IMR-90 (cell line): ENCODE results near the gene TOB2. TPM values are rescaled to one million over a fixed set of nuclear protein-coding genes. Genes with fewer than 3 reads are reported as not detected.

Experiments used
- ATAC-seq: fragments of 200-7000 bp; cut with Tn5 transposase; 2 replicates; pipeline ENCODE4 v1.9.1; 2020; ENCODE audit warnings: low read depth, mild to moderate bottlenecking, moderate library complexity
- BruUV-seq: library from RNA; stranded (reverse); fragments of 400-500 nt; replicated peaks from 2 replicates; lab custom pipeline; 2021; lab: Mats Ljungman, UMichigan
- CTCF ChIA-PET: fragments of 300-600 bp; formaldehyde crosslinking; extraction: SDS; loops from one replicate; lab custom pipeline; 2021; ENCODE audit warnings: antibody characterized with exemption; lab: Yijun Ruan, JAX
- POLR2A ChIA-PET: fragments of 300-600 bp; sonication (Branson Sonifier 250); formaldehyde crosslinking; loops from one replicate; lab custom pipeline; 2022; ENCODE audit warnings: antibody characterized with exemption; ENCODE audit not compliant: unreplicated experiment; lab: Charles Lee
- DNase-seq: peaks from one replicate; pipeline ENCODE4 v3.0.0; 2013
- H2AFZ ChIP-seq: replicated peaks from 2 replicates; pipeline ENCODE3; 2013; ENCODE audit warnings: low read length, mild to moderate bottlenecking; ENCODE audit not compliant: poor library complexity
- H2AK5ac ChIP-seq: 2 replicates; pipeline ENCODE4 v1.6.1; 2013; ENCODE audit warnings: low read depth, low read length, inconsistent platforms
- H2AK9ac ChIP-seq: replicated peaks from 2 replicates; pipeline ENCODE3; 2013; ENCODE audit warnings: mild to moderate bottlenecking, low read depth, low read length, moderate library complexity; ENCODE audit not compliant: poor library complexity
- H2BK120ac ChIP-seq: 2 replicates; pipeline ENCODE4 v1.6.1; 2013; ENCODE audit warnings: low read depth, low read length, inconsistent platforms
- H2BK15ac ChIP-seq: 3 replicates; pipeline ENCODE4 v1.6.1; 2013; ENCODE audit warnings: low read depth, low read length, inconsistent platforms
- H2BK20ac ChIP-seq: 2 replicates; pipeline ENCODE4 v1.6.1; 2013; ENCODE audit warnings: low read depth, mild to moderate bottlenecking, inconsistent platforms, low read length, moderate library complexity
- H2BK5ac ChIP-seq: 2 replicates; pipeline ENCODE4 v1.6.1; 2013; ENCODE audit warnings: mild to moderate bottlenecking, low read depth, low read length, inconsistent platforms; ENCODE audit not compliant: poor library complexity, severe bottlenecking
- H3K14ac ChIP-seq: replicated peaks from 2 replicates; pipeline ENCODE4 v1.6.1; 2013; ENCODE audit warnings: low read depth, low read length, inconsistent platforms
- H3K18ac ChIP-seq: 2 replicates; pipeline ENCODE4 v1.6.1; 2013; ENCODE audit warnings: low read depth, low read length, control low read depth
- H3K23ac ChIP-seq: 2 replicates; pipeline ENCODE4 v1.6.1; 2013; ENCODE audit warnings: low read depth, low read length, inconsistent platforms
- H3K27ac ChIP-seq: 2 replicates; pipeline ENCODE4 v1.5.1; 2013; ENCODE audit warnings: mild to moderate bottlenecking, control low read depth, low read length; ENCODE audit not compliant: insufficient read depth
- H3K27me3 ChIP-seq: 2 replicates; pipeline ENCODE4 v1.6.1; 2013; ENCODE audit warnings: low read length; ENCODE audit not compliant: control insufficient read depth, insufficient read depth
- H3K36me3 ChIP-seq: 2 replicates; pipeline ENCODE4 v1.6.1; 2013; ENCODE audit warnings: low read length, mixed read lengths; ENCODE audit not compliant: control insufficient read depth, insufficient read depth
- H3K4ac ChIP-seq: 2 replicates; pipeline ENCODE4 v1.6.1; 2013; ENCODE audit warnings: low read depth, low read length, inconsistent platforms
- H3K4me1 ChIP-seq: 2 replicates; pipeline ENCODE4 v1.6.1; 2013; ENCODE audit warnings: low read length, mixed read lengths; ENCODE audit not compliant: control insufficient read depth, insufficient read depth
- H3K4me2 ChIP-seq: 2 replicates; pipeline ENCODE4 v1.6.1; 2013; ENCODE audit warnings: low read depth, mild to moderate bottlenecking, control low read depth, low read length, moderate library complexity
- H3K4me3 ChIP-seq: 2 replicates; pipeline ENCODE4 v1.5.1; 2013; ENCODE audit warnings: low read depth, mild to moderate bottlenecking, control low read depth, low read length, moderate library complexity; ENCODE audit not compliant: insufficient read depth
- H3K56ac ChIP-seq: 2 replicates; pipeline ENCODE4 v1.6.1; 2013; ENCODE audit warnings: low read length, inconsistent platforms; ENCODE audit not compliant: insufficient read depth; ENCODE audit errors: extremely low read depth
- H3K79me1 ChIP-seq, 2 experiments: 2 replicates each; pipeline ENCODE4 v1.6.1; 2013; ENCODE audit warnings: low read length in 2 of 2, inconsistent platforms in 1 of 2, low read depth in 1 of 2
- H3K9ac ChIP-seq: 2 replicates; pipeline ENCODE4 v1.6.1; 2013; ENCODE audit warnings: low read depth, low read length, control low read depth
- H3K9me1 ChIP-seq: 2 replicates; pipeline ENCODE4 v1.6.1; 2013; ENCODE audit warnings: low read length, inconsistent platforms; ENCODE audit not compliant: insufficient read depth
- H3K9me3 ChIP-seq: 2 replicates; pipeline ENCODE4 v1.6.1; 2013; ENCODE audit warnings: low read length; ENCODE audit not compliant: control insufficient read depth, insufficient read depth
- H4K20me1 ChIP-seq: 2 replicates; pipeline ENCODE4 v1.6.1; 2013; ENCODE audit warnings: low read length, inconsistent platforms; ENCODE audit not compliant: insufficient read depth
- H4K5ac ChIP-seq: 2 replicates; pipeline ENCODE4 v1.6.1; 2013; ENCODE audit warnings: mild to moderate bottlenecking, low read depth, low read length, control low read depth
- H4K8ac ChIP-seq, 2 experiments: 2 replicates each; pipeline ENCODE4 v1.6.1; 2013; ENCODE audit warnings: low read depth in 2 of 2, low read length in 2 of 2, control low read depth in 1 of 2, inconsistent platforms in 1 of 2
- H4K91ac ChIP-seq: 2 replicates; pipeline ENCODE4 v1.6.1; 2013; ENCODE audit warnings: low read depth, low read length, inconsistent platforms; ENCODE audit not compliant: insufficient read depth
- BHLHE40 ChIP-seq: fragments of 150-350 bp; IDR thresholded peaks from 2 replicates; pipeline ENCODE4 v1.6.1; 2016; ENCODE audit warnings: mild to moderate bottlenecking, low read depth, low read length
- CEBPB ChIP-seq: IDR thresholded peaks from 2 replicates; pipeline ENCODE4 v1.6.1; 2012; ENCODE audit warnings: low read depth, low read length, improper control_type of control experiment
- CHD1 ChIP-seq: IDR thresholded peaks from 2 replicates; pipeline ENCODE4 v1.6.1; 2012; ENCODE audit warnings: low read depth, low read length, improper control_type of control experiment
- CTCF ChIP-seq: conservative IDR thresholded peaks from 2 replicates; pipeline ENCODE4 v1.5.1; 2012; ENCODE audit warnings: mild to moderate bottlenecking, low read depth, low read length, improper control_type of control experiment
- ELK1 ChIP-seq: fragments of 150-350 bp; IDR thresholded peaks from 2 replicates; pipeline ENCODE4 v1.6.1; 2016; ENCODE audit warnings: low read depth, mild to moderate bottlenecking, low read length, moderate library complexity, borderline replicate concordance
- FOS ChIP-seq: fragments of 150-350 bp; IDR thresholded peaks from 2 replicates; pipeline ENCODE4 v1.6.1; 2016; ENCODE audit warnings: low read depth, low read length
- MAZ ChIP-seq: IDR thresholded peaks from 2 replicates; pipeline ENCODE4 v1.6.1; 2012; ENCODE audit warnings: low read depth, mild to moderate bottlenecking, low read length, improper control_type of control experiment, moderate library complexity, borderline replicate concordance
- MXI1 ChIP-seq: IDR thresholded peaks from 2 replicates; pipeline ENCODE4 v1.6.1; 2012; ENCODE audit warnings: low read depth, mild to moderate bottlenecking, low read length, moderate library complexity, borderline replicate concordance
- NFE2L2 ChIP-seq: fragments of 150-350 bp; IDR thresholded peaks from 2 replicates; pipeline ENCODE4 v1.6.1; 2016; ENCODE audit warnings: low read depth, mild to moderate bottlenecking, low read length
- POLR2A ChIP-seq: IDR thresholded peaks from 2 replicates; pipeline ENCODE4 v1.6.1; 2012; ENCODE audit warnings: mild to moderate bottlenecking, low read depth, low read length
- RAD21 ChIP-seq: IDR thresholded peaks from 2 replicates; pipeline ENCODE4 v1.6.1; 2012; ENCODE audit warnings: low read length, improper control_type of control experiment
- RCOR1 ChIP-seq: IDR thresholded peaks from 2 replicates; pipeline ENCODE4 v1.6.1; 2012; ENCODE audit warnings: mild to moderate bottlenecking, low read length, improper control_type of control experiment; ENCODE audit not compliant: insufficient replicate concordance
- RFX5 ChIP-seq: IDR thresholded peaks from 2 replicates; pipeline ENCODE4 v1.8.0; 2012; ENCODE audit warnings: low read depth, mild to moderate bottlenecking, low read length, moderate library complexity
- SMC3 ChIP-seq: fragments of 150-350 bp; IDR thresholded peaks from 2 replicates; pipeline ENCODE4 v1.6.1; 2016; ENCODE audit warnings: low read depth, mild to moderate bottlenecking, antibody characterized with exemption, low read length, moderate library complexity
- USF2 ChIP-seq: fragments of 150-350 bp; IDR thresholded peaks from 2 replicates; pipeline ENCODE4 v1.6.1; 2017; ENCODE audit warnings: mild to moderate bottlenecking, antibody characterized with exemption, low read length, low read depth
- WGBS, 2 experiments: methylation state at CpG; one replicate each; pipeline versions ENCODE4 v1.1.5 to v1.1.7; 2013; ENCODE audit warnings: missing lambda C conversion rate in 2 of 2; ENCODE audit not compliant: insufficient read length in 1 of 2; ENCODE audit errors: extremely low coverage in 2 of 2; 5-methylcytosine and 5-hydroxymethylcytosine counted together
- dilution Hi-C: fragments of 300-500 bp; cut with HindIII; formaldehyde crosslinking; loops from one replicate; pipeline ENCODE4 v1.14.3; 2018; ENCODE audit warnings: low sequenced_read_pairs; ENCODE audit not compliant: unreplicated experiment
- in situ Hi-C: fragments of 300-500 bp; cut with MboI; formaldehyde crosslinking; loops from 3 replicates; pipeline ENCODE4 v1.14.3; 2019; ENCODE audit warnings: low sequenced_read_pairs, inconsistent platforms, mixed read lengths
- intact Hi-C: fragments of 100-400 bp; cut with micrococcal nuclease; formaldehyde crosslinking; loops from 2 replicates; pipeline ENCODE4 v1.10.0; 2022
- polyA plus RNA-seq, 3 experiments: library from polyadenylated mRNA; depleted of rRNA; stranded (reverse); fragments of >200 nt; gene quantifications; 2 replicates each; pipeline ENCODE4 v1.2.3, GENCODE V29; 2012; ENCODE audit warnings: low replicate concordance in 1 of 3
- total RNA-seq: library from RNA; depleted of rRNA; stranded (reverse); fragments of >200 nt; gene quantifications from 2 replicates; pipeline ENCODE4 v1.2.3, GENCODE V29; 2012

TOB2 gene
- total and polyA plus RNA-seq, 2 of the 4 experiments (the other 2 are of a cell fraction), result 17.4 to 23.3 TPM

GRCh38 chr22:41469218-41469851, 22.7 kb upstream of the TOB2 start:
- H3K23ac ChIP-seq, result 0 out of 2 replicates have a peak overlapping the region, but pooled peaks have one; percentile 17
- peak overlapping the region; percentile 79 to 83 for H4K8ac ChIP-seq
- no peak overlapping the region for H3K18ac ChIP-seq
- H2AK5ac ChIP-seq, result peak overlapping the region; percentile 78
- peaks cover 31 to 70% of the 10 kb centered on the region in 2 experiments for H3K79me1 ChIP-seq
- H3K9me1 ChIP-seq, result peaks cover 9% of the 10 kb centered on the region; the same call in 1 of the 2 replicates
- H3K9me3 ChIP-seq, result no peaks in the 10 kb centered on the region
- peaks cover 4% of the 10 kb centered on the region for H3K4me1 ChIP-seq
- ATAC-seq (peak; percentile 27), DNase-seq (no peak)
- no peak overlapping the region for H2BK20ac ChIP-seq
- H2BK120ac ChIP-seq, result no peak overlapping the region
- 0 out of 2 replicates have a peak, but pooled peaks cover 4% of the 10 kb centered on the region for H4K20me1 ChIP-seq
- peak overlapping the region; percentile 62 for H3K4ac ChIP-seq
- H2AFZ ChIP-seq, result peak overlapping the region; percentile 92
- POLR2A ChIA-PET, result no interaction called here
- H3K4me3 ChIP-seq, result peak overlapping the region; percentile 78
- peak overlapping the region; percentile 56 for H2BK5ac ChIP-seq
- peaks cover 26% of the 10 kb centered on the region for H3K36me3 ChIP-seq
- in situ Hi-C loops (no loop called here), intact Hi-C loops (no loop called here), dilution Hi-C loops (no loop called here)
- BruUV-seq, result no TSS peak
- WGBS, 2 experiments, result 0% methylated on average over 15 of the region's 30 CpGs; no CpG with 5 or more reads in 1 of the 2 experiments
- H3K27ac ChIP-seq, result peak overlapping the region; percentile 63
- H4K5ac ChIP-seq, result peak overlapping the region; percentile 33
- 0 out of 2 replicates have a peak overlapping the region, but pooled peaks have one; percentile 8 for H3K14ac ChIP-seq
- H4K91ac ChIP-seq, result peak overlapping the region; percentile 22; the same call in 1 of the 2 replicates
- H3K56ac ChIP-seq, result no peak overlapping the region
- H3K27me3 ChIP-seq, result no peaks in the 10 kb centered on the region
- H2AK9ac ChIP-seq, result peak overlapping the region; percentile 84
- peak overlapping the region; percentile 93 for H3K4me2 ChIP-seq
- H2BK15ac ChIP-seq, result no peak overlapping the region
- CTCF ChIA-PET, result no interaction called here
- H3K9ac ChIP-seq, result peak overlapping the region; percentile 74
- TF ChIP-seq FOS (no peak), SMC3 (no peak), POLR2A (no peak), RAD21 (no peak), RFX5 (no peak), RCOR1 (no peak), MXI1 (no peak), NFE2L2 (no peak), MAZ (no peak), ELK1 (no peak), BHLHE40 (no peak), CHD1 (no peak), USF2 (no peak), CTCF (no peak), CEBPB (no peak)
